IPS-NIHi7 (cell line): ENCODE measurements around the gene RABGAP1.

Experiments
- DNase-seq: peaks from one replicate; pipeline ENCODE4 v3.0.0; 2012; ENCODE audit warnings: mixed read lengths; ENCODE audit errors: extremely low spot score

The RABGAP1 gene

GRCh38 chr9:122944960-122945888, 4.4 kb downstream of the RABGAP1 start:
- DNase-seq: no peak

GRCh38 chr9:122946461-122947005, 5.7 kb downstream of the RABGAP1 start:
- no peak for DNase-seq

GRCh38 chr9:122948313-122948712, 7.5 kb downstream of the RABGAP1 start:
- no peak for DNase-seq

- DNase-seq: no peak
Measured at GRCh38 chr9:122949696-122950095, 8.9 kb downstream of the RABGAP1 start.

GRCh38 chr9:122950263-122950662, 9.4 kb downstream of the RABGAP1 start:
- DNase-seq: no peak

GRCh38 chr9:122951056-122951455, 10.2 kb downstream of the RABGAP1 start:
- no peak for DNase-seq

GRCh38 chr9:122954253-122954691, 13.5 kb downstream of the RABGAP1 start:
- no peak for DNase-seq

- DNase-seq: no peak
Measured at GRCh38 chr9:122955961-122956360, 15.1 kb downstream of the RABGAP1 start.

GRCh38 chr9:122961139-122961538, 20.3 kb downstream of the RABGAP1 start:
- no peak for DNase-seq

- DNase-seq: no peak
Measured at GRCh38 chr9:122975196-122975595, 34.4 kb downstream of the RABGAP1 start.

GRCh38 chr9:122978601-122979000, 37.8 kb downstream of the RABGAP1 start:
- no peak for DNase-seq

- no peak for DNase-seq
Measured at GRCh38 chr9:122986010-122986409, 45.2 kb downstream of the RABGAP1 start.

GRCh38 chr9:122988141-122988540, 47.3 kb downstream of the RABGAP1 start:
- DNase-seq: no peak

- no peak for DNase-seq
Measured at GRCh38 chr9:122988920-122989621, 48.3 kb downstream of the RABGAP1 start.

- DNase-seq: peak; percentile 13
Measured at GRCh38 chr9:122991370-122991830, 50.6 kb downstream of the RABGAP1 start.

GRCh38 chr9:122996586-122996985, 55.8 kb downstream of the RABGAP1 start:
- no peak for DNase-seq

- no peak for DNase-seq
Measured at GRCh38 chr9:122998448-122998847, 57.6 kb downstream of the RABGAP1 start.

- DNase-seq: no peak
Measured at GRCh38 chr9:123000371-123001068, 59.7 kb downstream of the RABGAP1 start.

- no peak for DNase-seq
Measured at GRCh38 chr9:123002754-123003153, 61.9 kb downstream of the RABGAP1 start.

- DNase-seq: no peak
Measured at GRCh38 chr9:123003466-123003865, 62.6 kb downstream of the RABGAP1 start.

- no peak for DNase-seq
Measured at GRCh38 chr9:123005964-123006363, 65.1 kb downstream of the RABGAP1 start.

GRCh38 chr9:123007269-123007668, 66.4 kb downstream of the RABGAP1 start:
- DNase-seq: no peak
